HG02642 (cell line): ENCODE measurements around the gene KAZN.

Source experiments
- ATAC-seq: cut with Tn5 transposase; IDR thresholded peaks from one replicate; pipeline ENCODE4 v1.9.1; 2021; ENCODE audit warnings: mild to moderate bottlenecking; ENCODE audit not compliant: unreplicated experiment, poor library complexity

Gene KAZN

DNA sequence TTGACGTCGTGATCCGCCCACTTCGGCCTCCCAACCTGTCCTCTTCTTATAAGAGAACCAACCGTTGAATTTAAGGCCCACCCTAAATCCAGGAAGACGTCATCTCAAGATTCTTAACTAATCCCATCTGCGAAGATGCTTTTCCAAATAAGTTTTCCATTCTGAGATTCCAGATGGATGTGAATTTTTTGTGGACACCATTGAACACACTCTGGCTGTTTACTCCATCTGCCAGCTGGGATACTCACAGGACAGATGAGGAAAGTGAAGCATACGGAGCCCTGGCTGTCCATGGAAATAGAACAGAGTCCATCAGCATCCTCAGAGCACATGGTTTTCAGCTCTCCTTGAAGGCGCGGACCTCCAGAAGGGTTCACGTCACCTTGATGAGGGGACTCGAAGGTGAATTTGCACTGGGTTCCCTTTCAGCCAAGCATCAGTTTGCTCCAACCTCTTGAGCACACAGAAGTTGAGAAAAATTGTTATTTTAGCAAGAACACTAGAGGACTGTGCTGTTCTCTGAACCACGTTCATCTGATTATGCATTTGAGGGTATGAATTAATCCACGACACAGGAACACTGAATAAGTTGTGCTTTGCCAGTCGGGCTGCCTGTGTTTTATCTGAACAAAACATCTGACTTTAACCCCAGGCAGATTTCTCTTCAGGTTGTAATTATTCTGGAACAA, 68.6 kb downstream of the KAZN start:
- no peak for ATAC-seq

DNA sequence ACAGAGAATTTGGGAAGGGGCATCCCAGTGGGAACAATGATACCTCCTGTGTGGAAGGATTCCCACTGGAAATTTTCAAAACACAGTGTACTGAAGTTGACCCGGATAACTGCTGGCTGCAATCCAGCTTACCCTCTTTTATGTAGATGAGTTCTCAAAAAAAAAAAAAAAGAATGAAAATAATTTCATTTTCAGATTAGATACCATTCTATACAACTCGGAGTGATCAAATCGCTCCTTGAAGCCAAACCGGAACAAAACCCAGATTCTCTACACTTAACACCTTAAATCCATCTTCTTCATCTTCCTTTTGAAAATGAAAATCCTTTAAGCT, 69.1 kb downstream of the KAZN start:
- ATAC-seq, result no peak

DNA sequence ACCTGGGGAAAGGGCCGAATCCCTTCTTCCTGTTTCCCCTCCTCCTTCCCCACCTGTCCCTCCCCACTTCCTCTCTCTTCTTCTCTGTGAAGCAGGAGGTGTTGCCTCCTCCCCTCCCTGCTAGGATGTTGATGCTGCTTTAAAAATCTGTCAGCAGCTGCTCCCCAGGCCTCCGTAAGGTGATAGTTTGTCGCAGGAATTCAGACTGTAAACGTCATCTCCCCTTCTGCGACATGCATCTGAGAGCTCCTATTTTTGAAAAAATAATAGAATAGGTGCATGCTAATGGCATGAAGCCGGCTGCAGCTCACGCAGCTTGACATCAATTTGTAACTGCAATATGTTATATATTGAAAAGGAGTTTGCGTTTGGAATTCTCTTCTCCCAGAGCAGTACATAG, 70.1 kb downstream of the KAZN start:
- no peak for ATAC-seq

DNA sequence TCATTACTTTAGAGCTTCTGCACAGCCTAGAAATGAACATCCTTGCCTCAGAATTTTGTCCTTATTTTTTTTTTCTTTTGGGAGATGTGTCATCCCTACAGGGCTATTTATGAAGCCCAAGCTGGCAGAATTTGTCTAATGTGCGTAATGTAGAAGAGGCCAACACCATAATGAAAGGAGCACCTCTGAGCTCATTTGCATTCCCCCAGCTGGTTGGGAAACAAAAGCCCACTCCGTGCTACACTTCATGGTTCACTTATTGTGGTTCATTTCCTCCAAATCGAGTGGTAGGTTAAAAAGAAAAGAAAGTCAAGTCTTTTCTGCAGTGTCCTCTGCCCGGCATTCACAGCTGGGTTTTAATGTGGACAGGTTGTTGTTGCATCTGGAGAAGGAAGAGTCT, 73.5 kb downstream of the KAZN start:
- ATAC-seq, result no peak

DNA sequence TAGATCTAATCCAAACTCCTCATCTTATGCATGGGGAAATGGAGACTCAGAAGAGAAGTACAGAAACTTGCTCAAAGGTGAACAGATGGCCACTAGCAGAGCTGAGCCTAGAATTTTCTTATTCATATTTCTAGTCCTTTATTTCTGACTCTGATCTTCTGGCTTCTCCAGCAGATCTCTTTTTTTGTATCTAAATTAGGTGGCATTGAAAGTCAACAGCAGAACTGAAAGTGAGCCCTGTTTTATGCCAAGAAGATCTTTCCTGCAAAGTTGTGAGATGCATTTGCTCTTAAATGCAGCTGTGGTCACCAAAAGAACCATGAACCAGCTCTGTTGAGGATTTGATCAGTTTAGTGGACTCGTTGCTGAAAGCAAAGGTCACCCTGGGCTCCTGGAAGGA, 75.5 kb downstream of the KAZN start:
- ATAC-seq, result no peak

DNA sequence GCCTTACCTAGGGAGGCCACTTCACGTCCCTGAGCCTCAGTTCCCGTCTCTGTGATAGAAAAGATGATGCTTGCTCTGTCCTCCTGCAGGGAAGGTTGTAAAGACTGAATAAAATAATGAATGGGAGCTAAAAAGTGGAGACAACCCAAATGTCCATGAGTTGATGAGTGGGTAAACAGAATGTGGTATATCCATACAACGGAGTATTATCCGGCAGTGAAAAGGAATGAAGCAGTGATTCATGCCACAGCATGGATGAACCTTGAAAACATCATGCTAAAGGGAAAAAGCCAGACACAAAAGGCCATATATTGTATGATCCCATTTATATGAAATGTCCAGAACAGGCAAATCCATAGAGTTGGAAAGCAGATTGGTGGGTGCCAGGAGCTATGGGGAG, 77.9 kb downstream of the KAZN start:
- no peak for ATAC-seq

DNA sequence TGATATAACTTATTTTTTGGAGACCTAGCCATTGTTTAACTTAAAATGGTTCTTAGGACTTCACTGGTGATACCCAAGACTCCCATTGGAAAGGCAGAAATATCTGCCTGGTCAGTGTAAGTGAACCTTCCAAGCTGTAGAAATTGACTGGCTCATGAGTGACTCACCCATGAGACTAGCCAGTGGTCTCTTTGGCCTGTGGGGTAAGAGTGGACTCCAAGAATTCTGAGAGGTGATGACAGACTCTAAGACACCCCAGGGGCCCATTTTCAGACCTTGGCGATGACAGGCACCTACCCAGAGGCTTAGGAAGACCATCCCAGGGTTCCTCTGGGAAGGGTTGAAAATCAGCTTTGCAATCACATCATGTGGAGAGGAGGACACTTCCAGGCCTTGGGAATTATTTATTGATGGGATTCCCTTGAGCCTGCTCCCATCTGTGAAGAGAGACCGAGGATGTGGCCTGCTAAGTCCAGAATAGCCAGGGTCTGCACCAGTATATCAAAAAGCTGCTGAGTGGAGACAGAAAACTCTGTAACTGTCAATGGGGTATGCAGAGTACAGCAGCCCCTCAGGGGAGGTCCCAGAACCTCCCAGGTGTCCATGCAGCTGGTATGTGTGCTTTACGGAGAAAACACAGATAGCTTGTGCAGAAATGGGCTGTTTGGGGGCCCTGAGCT, 78.9 kb downstream of the KAZN start:
- ATAC-seq, result no peak

DNA sequence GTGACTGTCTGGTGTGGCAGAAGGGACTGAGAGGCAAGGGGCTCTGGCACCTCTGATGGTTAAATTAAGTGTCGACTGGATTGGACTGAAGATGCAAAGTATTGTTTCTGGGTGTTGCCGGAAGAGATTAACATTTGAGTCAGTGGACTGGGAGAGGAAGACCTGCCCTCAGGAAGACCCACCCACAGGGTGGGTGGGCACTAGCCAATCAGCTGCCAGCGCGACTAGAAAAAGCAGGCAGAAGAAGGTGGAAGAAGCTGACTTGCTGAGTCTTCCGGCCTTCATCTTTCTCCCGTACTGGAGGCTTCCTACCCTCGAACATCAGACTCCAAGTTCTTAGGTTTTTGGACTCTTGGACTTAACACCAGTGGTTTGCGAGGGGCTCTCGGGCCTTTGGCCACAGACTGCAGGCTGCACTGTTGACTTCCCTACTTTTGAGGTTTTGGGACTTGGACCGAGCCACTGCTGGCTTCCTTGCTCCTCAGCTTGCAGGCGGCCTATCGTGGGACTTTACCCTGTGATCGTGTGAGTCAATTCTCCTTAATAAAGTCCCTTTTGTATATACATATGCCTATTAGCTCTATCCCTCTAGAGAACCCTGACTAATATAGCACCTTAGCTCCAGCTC, 79.6 kb downstream of the KAZN start:
- no peak for ATAC-seq

DNA sequence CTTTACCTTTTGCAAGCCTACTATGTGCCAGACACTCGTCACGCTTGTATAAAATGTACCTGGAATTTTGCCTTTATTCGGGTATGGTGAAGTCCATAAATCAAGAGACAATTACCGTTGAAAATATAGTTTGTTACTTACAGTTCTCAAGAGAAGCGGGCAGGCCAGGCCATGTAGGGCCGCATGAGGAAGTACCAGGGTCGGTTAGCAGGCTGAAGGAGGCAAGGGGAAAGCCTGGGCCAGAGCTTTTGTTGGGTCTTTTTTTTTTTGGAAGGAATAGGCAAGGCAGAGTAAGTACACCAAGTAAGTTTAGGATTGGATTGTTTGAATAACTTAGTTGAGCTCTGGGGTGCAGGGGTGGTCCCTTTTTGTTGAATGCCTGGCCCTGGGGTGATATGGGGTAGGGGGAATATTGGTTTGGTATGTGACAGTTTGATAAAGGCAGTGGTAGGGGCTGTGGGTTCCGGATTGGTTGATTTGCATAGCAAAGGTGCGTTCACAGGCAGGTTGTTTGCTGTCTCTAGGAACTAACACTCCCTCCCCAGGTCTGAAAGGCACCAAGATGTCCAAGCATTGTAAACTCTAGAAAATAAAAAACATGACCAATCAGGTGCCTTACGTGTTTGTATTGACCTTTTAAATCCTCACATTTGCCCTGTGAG, 80.7 kb downstream of the KAZN start:
- ATAC-seq, result no peak

DNA sequence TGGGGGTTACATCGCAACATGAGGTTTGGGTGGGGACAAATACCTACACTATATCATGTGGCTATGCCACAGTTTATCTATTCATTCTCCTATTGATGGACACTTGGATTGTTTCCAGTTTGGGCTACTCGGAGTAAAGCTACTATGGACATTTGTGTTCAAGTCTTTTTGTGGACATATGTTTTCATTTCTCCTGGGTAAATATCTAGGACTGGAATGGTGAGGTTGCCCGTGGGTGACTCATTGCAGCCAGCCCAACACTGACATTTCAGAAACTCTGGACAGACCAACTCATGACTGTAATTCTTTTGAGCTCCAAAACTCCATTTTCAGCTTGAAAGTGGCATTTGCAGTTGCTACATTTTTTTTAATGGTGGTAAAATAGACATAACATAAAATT, 82.7 kb downstream of the KAZN start:
- no peak for ATAC-seq

DNA sequence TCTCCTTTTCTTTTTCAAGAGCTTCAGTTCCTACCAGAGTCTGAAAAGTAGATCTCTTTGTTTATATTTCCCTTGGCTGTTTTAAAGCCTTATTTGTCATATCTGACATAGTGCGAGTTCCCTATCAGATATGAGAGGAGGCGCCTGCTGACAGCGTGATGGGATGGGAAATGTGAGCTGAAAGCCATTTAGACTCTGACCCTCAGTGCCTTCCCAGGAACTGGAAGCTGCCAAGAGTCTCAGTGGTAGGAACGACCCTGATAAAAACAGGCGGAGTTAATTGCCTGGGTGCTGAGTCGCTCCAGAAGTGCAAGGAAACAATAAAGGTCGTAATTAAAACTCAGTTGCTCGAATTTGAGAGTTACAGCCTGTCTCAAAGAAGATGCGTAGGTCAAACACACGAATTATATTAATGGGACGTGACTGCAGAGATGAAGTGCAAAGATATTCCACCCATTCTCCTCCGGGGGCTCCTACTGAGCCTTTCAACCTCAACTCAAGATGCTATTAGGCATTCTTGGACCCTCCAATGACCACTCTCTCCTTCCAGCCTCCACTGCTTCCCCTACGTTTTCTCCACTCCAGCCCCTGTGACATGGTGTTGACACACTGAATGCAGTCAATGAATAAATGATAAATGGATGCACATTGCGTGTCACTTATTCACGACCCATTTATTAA, 84.6 kb downstream of the KAZN start:
- no peak for ATAC-seq

DNA sequence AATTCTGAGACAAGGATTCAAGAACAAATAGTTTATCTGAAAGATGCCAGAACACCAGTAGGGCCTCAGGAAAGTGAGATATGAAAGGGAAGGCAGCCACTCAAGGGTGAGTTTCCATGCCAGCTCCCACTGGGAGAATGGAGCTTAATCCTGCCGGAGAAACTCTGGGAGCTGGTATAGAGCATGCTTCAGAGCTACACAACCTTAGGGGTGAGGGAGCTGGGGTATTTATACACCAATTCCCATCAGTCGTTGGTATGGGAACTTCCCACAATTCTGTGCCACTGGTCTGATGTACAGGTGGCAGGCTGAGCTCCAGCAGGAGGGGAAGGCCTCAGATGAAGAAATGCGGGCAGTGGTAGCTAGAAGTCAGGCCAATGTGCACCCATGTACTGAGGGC, 86.6 kb downstream of the KAZN start:
- ATAC-seq, result no peak

DNA sequence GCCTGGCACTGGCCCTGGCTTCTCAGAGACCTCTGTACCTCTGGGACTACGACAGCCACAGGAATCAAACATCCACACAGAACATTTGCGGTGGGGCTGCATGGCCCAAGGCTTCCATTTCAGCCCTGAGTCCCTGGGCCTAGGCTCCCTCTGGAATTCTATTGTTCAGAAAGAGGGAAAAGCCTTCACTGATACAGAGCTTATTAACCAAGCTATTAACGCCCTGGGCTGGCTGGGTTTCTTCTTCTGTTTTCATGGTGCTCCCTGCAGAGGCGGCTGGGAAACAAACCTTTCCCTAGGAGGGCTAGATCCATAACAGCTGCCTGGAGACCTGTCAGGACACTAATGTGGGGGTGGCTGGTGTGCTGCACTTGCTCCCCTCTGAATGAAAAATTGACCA, 88.2 kb downstream of the KAZN start:
- ATAC-seq, result no peak

DNA sequence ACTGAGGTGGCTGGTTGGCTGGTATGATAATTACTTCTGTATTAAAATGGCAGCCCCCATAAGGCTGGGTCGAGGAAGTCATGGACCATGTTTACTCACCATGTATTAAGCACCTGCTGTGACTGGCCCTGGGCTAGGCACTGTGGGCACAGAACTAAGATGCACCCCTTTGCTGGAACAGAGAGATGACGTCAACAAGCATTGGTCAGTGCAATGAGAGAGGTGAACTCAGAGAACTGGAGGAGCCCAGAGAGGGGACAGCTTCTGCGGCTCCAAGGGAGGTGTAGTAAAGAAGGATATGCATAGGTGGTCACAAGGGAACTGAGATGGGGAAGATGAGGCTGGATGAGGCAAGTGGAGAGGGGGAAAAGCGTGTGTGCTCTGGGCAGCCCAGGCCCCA, 88.7 kb downstream of the KAZN start:
- ATAC-seq, result no peak

DNA sequence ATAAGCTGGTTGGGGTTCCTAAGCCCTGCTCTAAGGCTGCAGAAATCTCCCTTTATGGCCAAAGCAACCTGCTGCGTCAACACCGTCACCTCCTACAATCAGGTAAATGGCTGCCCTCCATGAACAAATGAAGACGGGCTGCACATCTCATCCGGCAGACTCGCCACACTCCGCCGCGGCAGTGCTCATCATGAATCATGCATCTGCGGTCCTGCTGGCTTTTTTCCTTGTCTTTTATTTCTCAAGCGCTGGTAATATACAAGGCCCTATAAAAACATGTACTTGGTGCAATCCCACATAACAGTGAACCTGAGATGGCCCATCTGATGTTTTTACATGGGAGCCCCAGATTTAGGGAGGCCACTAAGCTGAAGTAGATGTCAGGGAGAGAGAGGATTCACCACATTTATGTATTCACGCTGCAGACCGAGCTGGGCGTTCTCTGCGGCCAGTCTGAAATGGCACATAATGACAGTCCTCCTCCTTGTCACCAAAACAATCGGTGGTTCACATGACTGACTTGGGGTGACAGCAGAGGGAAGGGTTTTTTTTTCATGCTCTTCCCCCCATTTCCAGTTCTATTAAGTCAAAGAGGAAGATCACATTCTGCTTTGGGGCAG, 91.6 kb downstream of the KAZN start:
- ATAC-seq, result no peak

DNA sequence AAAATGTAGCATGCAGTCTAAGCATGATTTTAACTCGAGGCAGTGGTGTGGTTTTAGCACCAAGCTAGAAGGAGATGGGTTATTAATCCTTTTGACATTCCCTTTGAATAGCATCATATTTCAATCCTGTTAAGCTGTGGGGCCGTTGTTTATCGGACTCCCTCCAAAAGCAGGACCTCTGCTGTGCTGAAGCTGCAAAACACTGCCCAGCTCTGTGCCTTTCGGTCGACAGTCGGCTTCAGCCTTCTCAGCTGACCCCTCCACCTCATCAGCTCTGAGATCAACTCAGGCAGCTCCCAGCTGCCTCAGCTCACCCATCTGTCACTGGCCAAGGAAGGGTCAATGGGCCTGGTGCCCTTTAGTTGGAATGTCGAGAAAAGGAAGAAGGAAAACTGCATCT, 95.5 kb downstream of the KAZN start:
- no peak for ATAC-seq

DNA sequence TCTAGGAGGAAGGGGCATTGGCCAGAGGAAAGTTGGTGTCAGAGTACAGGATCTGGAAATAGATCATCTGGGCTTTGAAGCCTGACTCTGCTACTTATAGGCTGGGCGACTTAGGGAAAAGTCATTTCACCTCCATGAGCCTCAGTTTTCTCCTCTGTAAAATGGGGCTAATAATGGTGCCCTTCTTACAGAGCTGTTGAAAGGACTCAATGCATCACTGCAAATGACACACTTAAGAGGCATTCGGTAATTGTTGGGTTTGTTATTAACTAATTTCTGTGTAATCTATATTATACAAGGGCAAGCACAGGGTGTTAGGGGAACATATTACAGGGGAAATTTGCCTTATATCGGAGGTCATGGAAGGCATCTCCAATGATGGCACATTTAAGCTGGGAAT, 96.1 kb downstream of the KAZN start:
- ATAC-seq, result no peak

DNA sequence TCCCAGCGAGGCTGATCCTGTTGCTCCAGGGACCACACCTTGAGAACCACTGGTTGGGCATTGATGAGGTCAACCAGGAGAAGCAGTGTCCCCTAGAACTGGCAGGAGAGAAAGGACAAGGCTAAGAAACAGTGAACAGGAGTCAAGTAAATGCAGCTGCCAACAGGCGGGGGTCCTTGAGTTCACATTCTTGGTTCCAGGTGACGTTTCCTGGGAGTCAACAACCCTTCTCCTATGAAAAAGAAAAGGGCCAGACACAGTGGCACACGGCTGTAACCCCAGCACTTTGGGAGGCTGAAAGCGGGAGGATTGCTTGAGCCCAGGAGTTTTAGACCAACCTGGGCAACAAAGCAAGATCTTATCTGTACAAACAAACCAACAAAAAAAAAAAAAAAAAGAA, 98.3 kb downstream of the KAZN start:
- no peak for ATAC-seq

DNA sequence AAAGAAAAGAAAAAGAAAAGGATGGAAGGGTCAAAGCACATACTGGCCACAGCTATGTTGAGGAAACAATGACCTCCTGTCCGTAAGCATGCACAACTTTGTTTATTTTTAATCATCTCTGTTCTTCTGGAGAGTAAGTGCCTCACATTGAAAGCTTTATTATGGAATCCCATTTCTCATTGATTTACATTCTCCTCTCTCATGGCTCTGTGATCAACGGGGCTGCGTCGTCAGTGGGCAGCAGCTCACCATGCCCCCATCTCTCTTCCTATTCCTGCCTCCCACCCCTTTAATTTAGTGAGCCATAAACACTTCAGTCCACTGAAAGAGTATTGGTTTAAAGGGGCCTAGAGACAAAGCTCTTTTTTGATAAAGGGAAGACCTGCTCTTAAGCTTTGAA, 98.9 kb downstream of the KAZN start:
- no peak for ATAC-seq

DNA sequence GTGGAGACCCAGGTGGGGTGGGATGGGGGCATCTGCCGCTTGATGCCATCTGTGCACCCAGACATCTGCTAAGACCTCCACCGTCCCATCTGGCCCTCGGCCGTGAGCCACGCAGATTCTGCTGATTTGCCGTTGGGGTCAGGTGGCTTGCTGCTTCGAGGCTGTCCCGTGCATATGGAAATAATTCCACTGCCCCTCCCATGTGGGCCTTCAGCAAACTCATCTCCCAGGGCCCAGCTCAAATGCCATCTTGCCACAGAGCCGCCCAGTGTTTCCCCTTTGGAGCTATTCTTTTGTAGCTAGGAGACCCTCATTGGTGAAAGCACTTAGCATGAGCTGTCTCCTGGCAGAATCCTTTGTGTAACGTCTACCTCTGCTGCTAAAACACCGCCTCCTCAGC, 99.8 kb downstream of the KAZN start:
- ATAC-seq, result no peak

DNA sequence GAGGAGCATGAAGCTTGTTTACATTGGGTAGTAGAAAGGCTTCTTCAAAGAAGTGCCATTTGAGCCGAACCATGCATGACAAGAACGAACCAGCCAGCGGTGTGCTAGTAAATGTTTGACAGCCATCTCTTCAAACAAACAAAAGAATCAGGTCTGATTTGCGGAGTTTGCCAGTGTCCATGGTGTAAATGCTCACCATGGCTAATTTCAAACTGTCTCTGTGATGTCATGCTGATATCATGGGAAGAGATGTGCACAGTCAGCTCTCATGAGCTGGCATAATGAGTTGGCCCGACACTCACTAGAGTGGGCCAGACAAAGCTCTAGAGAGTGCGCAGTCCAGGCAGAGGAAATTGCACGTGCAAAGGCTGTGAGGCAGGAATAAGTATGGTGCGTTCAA, 101.1 kb downstream of the KAZN start:
- ATAC-seq, result no peak
